Activated T-cell treated with anti-CD3 and anti-CD28 coated beads for 48 hours (primary cell): Measurements from ENCODE around the gene TFEB.

Experiments used
- DNase-seq: peaks from one replicate; pipeline ENCODE4 v3.0.0-alpha.2; 2020; ENCODE audit warnings: low read depth

The TFEB gene

GRCh38 chr6:41690541-41691330, 44.7 kb downstream of the TFEB start:
- no peak for DNase-seq

- DNase-seq = no peak
These were observed 46.0 kb downstream of the TFEB start for GRCh38 chr6:41689171-41690008.

- no peak for DNase-seq
These were observed 47.0 kb downstream of the TFEB start for GRCh38 chr6:41688256-41688965.

GRCh38 chr6:41687501-41688175, 47.8 kb downstream of the TFEB start:
- no peak for DNase-seq

- DNase-seq = no peak
These were observed 49.6 kb downstream of the TFEB start for GRCh38 chr6:41685641-41686380.

- DNase-seq = no peak
These were observed 50.9 kb downstream of the TFEB start for GRCh38 chr6:41684311-41685180.

- peak; percentile 80 for DNase-seq
These were observed 51.7 kb downstream of the TFEB start for GRCh38 chr6:41683523-41684310.

- DNase-seq = no peak
These were observed 52.2 kb downstream of the TFEB start for GRCh38 chr6:41683273-41683522.

- DNase-seq = no peak
These were observed 52.7 kb downstream of the TFEB start for GRCh38 chr6:41682497-41683272.

GRCh38 chr6:41682056-41682477, 53.3 kb downstream of the TFEB start:
- peak; percentile 66 for DNase-seq

- DNase-seq = no peak
These were observed 55.0 kb downstream of the TFEB start for GRCh38 chr6:41680182-41680965.

- DNase-seq = no peak
These were observed 55.7 kb downstream of the TFEB start for GRCh38 chr6:41679696-41680095.

GRCh38 chr6:41678511-41679084, 56.8 kb downstream of the TFEB start:
- DNase-seq = no peak

GRCh38 chr6:41677124-41677921, 58.1 kb downstream of the TFEB start:
- DNase-seq = no peak

GRCh38 chr6:41676431-41676830, 59.0 kb downstream of the TFEB start:
- DNase-seq = no peak

GRCh38 chr6:41675992-41676391, 59.4 kb downstream of the TFEB start:
- DNase-seq = no peak

GRCh38 chr6:41675176-41675775, 60.1 kb downstream of the TFEB start:
- no peak for DNase-seq
